NK-92 treated with Interleukin-12 subunit alpha and Interleukin-12 subunit beta, amount 100 ng/mL, for 24 hours (cell line): ENCODE data around the gene NONO.
"Not testable (repeated sequence)": the region's sequence is repeated elsewhere in the genome, so short reads cannot be mapped to it uniquely, and the experiment has no call there.

ENCODE experiments used
- DNase-seq: peaks from one replicate; lab custom pipeline; 2025; lab: John Stamatoyannopoulos, UW

The NONO gene

DNA sequence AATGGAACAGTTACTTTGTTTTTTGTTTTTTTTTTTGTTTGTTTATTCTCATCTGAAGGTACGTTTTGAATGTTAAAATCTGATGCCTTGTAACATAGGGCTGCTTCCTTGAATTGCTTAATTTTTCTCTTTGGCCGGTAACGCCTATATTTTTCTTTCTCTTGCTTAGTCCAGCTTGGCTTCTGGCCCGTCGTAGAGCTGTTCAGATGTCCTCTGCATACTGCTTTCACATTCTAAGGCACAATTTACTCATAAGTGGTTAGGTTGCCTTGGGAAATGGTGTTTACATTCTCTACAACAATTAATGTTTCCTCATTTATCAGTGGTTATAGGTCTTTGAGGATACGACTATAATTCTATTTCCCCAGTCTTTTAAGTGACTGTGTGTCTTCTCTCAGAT, 7.9 kb downstream of the NONO start:
- no peak for DNase-seq

DNA sequence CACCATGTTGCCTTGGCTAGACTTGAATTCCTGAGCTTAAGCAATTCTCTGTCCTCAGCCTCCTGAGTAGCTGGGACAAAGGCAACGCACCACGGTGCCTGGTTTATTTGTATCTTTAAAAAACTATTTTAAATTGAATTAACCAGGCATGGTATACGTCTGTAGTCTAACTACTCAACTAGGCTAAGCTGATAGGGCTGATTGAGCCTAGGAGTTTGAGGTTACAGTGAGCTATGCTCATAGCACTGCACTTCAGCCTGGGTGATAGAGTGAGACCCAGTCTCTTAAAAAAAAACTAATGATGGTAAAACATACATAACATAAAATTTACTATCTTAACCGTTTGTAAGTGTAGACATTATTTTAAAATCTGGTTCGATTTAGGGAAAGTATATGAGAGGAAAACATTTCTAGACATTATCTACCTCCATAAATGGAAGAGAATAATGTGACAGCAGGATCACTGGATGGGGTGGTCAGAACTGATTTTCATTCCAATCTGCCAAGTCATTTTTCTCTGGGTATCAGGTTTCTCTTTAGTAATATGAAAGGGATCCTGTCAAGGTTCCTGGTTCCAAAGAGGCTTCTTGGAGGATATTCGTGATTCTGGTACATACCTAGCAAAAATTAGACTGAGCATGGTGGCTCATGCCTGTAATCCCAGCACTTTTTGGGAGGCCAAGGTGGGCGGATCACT, 9.4 kb downstream of the NONO start:
- no peak for DNase-seq

DNA sequence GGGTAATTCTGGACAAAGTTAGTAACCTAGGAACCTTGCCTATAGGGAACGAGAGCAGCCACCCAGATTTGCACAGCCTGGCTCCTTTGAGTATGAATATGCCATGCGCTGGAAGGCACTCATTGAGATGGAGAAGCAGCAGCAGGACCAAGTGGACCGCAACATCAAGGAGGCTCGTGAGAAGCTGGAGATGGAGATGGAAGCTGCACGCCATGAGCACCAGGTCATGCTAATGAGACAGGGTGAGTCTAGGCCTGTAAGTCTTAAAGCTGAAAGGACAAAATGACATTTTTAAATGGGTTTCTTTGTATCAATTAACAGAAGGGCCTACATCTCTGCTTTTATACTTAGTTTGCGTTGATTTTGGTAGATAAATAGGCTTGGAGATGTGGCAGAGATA, 13.4 kb downstream of the NONO start:
- no peak for DNase-seq

DNA sequence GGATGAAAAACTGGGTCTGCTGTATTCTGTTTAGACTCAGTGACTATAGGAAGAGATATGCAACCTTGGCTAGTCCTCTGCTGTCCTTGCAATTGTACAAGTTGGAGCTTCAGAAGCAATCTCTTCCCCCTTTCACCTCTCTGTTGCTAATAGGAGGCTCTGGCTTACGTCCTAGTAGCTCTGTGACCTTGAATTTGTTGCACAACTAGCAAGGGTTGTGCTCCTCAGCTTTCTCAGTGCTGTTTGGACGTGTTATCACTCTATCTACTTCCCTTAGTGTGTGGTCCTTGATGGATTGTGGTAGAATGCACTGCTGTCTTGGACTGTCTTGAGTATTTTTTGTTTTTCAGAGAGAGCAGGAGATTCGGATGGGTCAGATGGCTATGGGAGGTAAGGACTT, 14.7 kb downstream of the NONO start:
- no peak for DNase-seq

DNA sequence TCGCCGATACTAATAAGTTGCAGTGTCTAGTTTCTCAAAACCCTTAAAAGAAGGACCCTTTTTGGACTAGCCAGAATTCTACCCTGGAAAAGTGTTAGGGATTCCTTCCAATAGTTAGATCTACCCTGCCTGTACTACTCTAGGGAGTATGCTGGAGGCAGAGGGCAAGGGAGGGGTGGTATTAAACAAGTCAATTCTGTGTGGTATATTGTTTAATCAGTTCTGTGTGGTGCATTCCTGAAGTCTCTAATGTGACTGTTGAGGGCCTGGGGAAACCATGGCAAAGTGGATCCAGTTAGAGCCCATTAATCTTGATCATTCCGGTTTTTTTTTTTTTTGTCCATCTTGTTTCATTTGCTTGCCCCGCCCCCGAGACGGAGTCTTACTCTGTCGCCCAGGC, 16.6 kb downstream of the NONO start:
- DNase-seq = not testable (repeated sequence)

DNA sequence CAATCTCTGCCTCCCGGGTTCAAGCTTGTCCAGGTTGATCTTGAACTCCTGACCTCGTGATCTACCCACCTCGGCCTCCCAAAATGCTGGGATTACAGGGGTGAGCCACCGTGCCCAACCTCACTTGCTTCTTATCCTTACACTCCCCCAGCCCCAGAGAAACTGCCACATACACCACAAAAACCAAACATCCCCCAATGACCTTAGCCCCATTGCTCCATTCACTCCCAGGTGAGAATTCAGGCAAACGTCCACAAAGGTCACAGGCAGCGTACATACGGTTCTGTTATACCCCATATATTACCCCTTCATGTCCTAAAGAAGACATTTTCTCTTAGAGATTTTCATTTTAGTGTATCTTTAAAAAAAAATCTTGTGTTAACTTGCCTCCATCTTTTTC, 17.1 kb downstream of the NONO start:
- DNase-seq = not testable (repeated sequence)

DNA sequence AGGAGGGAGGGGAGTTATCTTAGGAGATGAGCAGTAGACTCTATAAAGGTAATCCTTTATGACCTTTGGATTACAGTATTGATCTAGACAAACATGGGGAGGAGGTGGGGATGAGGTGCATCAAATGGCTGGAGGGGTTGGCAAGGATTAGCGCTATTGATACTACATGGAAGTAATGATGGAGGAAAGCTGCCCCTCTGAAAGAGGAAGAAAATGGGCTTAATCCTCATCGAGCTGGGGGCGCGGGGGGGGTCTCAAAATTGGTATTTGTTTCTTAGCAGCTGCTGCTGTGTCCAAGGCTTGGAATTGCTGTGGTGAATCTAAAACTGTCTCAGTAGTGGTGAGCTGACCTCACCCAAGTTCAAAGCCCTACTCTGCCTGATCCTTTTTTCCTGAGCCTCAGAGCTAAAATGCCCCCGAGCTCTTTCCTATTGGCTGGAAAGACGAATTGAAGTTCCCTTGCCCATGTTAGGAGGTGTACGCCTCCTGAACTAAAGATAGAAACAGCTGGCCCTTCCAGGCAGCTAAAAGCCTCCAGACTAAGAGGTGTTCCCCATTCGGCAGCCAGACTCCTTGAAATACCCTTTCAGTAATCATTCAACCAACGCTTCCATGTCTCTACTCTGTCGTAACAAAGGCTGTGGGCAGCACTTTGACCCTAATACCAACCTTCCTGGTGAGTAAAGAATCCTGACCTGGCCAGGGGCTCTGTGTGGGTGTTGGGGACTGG, 17.9 kb downstream of the NONO start, which contains the start of gene ITGB1BP2:
Gene ITGB1BP2, plus strand, starts transcription at position 556 of the 730 bp plus-strand sequence. Its CDS starts 57 bp downstream, at position 613.
- no peak for DNase-seq

DNA sequence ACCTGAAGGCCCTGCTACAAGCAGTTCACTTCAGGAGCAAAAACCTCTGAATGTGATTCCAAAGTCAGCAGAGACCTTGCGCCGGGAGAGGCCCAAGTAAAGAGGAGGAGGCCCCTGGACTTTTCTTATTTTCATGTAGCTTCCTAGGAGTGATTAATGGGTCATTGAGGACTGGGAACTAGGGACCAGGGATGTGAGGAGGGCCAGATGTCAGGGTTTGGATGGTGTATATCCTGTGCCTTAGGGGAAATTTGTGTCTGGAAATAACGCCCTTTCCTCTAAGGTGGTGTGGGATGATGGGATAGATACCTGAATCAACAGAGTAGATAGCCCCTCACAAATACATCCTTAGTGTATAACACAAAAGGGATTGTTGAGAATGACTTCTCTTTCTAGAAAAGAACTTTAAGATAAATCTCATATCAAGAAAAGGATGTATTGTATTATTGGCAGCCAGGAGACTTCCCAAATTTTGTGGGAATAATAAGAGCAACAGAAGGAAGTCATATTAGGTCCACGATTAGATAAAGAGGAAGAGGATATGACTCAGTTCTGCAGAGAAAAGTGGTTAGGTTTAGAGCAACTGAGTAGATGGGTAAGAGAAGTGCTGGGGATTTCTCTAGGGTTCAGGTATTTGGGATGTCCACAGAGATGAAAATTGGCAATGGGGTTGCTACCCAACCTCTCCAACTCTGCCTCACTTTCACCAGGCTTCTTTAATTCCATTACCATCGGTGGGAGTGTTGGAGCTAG, 19.2 kb downstream of the NONO start:
- DNase-seq = no peak

DNA sequence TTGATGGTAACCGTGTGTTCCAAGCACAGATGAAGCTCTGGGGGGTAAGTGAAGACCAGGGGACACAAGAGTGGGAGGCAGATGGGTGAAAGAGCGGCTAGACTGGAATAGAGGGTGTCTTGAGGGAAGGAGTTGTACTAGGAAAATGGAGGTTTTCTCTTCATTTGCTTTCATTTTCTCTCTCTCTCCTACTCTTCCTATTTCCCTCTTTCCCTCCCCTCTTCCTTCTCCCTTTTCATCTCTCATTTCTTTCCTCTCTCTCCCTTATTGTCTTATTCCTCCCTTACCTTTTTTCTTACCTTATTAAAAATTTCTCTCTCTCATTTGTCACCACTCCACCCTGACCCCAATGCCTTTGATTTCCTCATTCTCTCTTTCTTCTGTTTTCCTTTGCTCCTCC, 21.1 kb downstream of the NONO start:
- no peak for DNase-seq

DNA sequence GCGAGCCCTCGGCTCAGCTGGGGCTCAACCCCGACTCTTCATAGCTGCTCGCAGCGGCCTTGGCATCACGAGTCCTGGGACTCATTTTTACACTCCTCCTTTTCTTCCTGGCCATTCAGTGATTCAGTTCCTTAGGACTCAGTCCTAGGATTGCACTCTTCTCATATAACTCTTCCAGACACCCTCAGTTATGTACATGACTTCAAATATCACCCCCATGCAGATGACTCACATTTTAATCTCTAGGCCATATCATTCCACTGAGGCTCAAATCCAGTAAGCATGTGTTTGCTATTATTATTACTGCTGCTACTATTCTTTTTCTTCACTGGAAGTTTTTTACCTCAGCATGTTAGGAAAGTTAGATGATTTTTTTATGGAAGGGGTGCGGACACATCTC, 32.5 kb downstream of the NONO start:
- no peak for DNase-seq

DNA sequence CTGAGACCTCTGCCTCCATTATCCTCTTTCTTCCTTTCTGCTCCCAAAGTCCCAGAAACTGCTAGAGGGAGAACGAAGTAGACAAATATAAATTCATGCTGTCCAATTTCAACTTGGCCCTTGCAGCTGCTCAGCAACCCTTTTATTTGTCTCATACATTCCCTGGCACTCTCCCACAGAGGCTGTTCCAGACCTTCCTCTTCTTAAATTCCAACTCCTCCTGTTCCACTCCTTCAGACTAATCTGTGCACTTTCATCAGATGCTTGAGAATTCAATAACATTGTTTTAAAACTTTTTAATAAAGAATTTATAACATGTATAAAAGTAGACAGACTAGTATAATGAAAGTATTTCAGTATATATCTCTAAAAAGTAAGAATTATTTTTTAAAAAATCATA, 33.5 kb downstream of the NONO start:
- DNase-seq = not testable (repeated sequence)

DNA sequence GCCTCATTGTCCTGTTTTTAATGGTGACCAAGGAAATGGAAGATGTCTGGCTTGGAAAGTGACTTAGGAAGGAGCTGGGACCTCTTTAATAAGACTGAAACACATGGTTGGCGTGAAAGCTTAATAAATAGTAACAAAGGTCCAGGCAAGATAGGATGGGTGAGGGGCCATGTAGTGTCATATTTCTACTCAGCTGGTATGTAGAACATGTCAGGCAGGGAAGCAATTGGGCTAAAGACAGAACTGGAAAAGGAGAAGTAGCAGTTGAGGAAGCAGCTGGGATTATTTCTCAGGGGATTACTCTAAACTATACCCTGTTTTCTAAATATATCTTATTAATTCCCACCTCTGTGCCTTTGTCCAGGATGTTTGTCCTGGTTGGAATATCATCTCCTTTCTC, 36.7 kb downstream of the NONO start:
- DNase-seq = no peak

DNA sequence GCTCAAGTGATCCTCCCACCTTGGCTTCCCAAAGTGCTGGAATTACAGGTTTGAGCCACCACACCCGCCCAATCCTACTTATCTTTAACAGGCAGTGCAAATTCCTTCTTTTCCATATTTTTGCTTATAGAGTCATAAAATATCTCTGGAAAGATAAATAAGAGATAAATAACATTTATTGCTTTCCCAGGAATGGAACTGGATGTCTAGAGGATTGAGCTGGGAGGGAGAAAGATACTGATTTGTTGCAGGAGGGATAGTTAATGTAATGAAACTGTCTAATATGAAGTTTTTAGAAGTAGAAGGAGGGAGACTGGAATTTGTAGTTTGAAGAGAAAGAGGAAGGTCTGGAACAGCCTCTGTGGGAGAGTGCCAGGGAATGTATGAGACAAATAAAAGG, 38.3 kb downstream of the NONO start:
- no peak for DNase-seq

DNA sequence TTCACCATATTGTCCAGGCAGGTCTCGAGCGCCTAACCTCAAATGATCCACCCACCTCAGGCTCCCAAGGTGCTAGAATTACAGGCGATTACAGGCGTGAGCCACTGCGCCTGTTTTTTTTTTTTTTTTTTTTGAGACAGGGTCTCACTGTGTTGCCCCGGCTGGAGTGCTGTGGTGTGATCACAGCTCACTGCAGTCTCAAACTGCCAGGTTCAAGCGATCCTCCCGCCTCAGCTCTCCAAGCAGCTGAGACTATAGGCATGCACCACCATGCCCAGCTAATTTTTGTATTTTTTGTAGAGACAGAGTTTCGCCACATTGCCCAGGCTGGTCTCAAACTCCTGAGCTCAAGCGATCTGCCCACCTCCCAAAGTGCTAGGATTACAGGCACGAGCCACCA, 41.0 kb downstream of the NONO start:
- DNase-seq = not testable (repeated sequence)

DNA sequence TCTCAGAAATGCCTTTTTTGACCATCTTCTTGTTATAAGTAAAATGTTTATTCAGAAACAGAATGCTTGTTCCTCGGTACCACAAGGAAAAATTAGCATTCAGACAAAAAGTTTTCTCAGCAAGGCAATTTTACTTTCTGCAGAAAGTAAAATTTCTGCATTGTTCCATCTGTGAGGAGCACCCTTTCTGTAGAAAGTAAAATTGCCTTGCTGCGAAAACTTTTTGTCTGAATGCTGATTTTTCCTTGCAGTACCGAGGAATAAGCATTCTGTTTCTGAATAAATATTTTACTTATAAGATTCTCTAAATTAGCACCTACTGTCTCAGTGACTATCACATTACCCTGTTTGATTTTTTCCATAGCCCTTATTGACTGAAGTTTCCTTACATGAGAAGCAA, 43.0 kb downstream of the NONO start:
- DNase-seq = no peak

DNA sequence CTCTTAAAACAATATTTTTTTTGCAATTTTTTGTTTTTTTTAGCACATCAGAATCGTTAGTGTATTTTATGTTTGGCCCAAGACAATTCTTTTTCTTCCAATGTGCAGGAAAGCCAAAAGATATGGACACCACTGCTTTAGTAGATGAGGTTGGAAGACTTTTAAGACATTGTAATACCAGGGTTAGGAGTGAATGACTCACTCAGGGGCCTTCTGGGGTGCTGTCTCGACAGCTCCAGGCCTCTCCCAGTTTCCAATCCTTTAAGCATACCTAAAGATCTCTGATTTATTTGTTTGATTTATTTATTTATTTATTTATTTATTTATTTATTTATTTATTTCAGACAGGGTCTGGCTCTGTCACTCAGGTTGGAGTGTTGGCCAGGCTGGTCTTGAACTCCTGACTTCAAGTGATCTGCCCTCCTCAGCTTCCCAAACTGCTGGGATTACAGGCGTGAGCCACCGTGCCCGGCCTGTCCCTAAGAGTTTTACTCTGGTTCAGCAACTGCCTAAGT, 65.8 kb downstream of the NONO start:
- DNase-seq = not testable (repeated sequence)

DNA sequence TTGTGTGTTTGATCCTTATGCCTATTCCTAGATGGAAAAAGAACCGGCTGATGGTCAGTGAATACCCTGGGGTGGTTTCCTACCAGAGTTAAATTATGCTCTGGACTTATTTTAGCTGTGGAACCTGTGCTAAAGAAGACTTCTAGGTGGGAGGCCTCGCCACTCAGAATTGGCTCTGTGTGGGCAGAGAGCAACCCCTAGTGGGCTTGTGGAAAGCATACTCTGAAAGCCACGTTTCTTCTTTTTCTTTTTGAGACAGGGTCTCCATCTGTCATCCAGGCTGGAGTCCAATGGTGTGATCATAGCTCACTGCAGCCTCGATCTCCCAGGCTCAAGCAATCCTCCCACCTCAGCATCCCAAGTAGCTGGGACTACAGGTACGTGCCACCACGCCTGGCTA, 66.4 kb downstream of the NONO start:
- not testable (repeated sequence) for DNase-seq
